ENCODE data around the gene ARRDC2. TPM values are rescaled to one million over a fixed set of nuclear protein-coding genes. Genes with fewer than 3 reads are reported as not detected.

ARRDC2 gene
- total RNA-seq, 4 donors from 2014 or later = 127 to 180 (median 177) TPM

DNA sequence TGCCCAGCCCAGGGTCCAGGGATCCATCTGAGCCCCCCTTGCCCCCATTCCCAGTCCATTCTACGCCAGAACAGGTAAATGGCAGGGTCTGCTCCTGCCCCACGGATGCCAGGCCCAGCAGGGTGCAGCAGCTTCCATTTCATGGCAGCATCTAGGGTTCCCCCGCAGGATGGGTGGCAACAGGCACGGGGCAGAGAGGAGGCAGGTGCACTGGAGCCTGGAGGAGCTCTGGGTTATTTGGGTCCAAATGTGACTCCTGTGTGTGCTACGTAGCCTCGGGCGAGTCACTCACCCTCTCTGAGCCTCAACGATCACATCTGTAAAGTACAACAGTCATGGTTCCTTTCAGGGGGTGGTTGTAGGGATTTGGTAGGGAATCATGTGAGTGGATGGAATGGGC, 51.3 kb downstream of the ARRDC2 start:
- H3K27me3 ChIP-seq = no peaks in the 10 kb centered on the region
- TF ChIP-seq, protein P1, sequence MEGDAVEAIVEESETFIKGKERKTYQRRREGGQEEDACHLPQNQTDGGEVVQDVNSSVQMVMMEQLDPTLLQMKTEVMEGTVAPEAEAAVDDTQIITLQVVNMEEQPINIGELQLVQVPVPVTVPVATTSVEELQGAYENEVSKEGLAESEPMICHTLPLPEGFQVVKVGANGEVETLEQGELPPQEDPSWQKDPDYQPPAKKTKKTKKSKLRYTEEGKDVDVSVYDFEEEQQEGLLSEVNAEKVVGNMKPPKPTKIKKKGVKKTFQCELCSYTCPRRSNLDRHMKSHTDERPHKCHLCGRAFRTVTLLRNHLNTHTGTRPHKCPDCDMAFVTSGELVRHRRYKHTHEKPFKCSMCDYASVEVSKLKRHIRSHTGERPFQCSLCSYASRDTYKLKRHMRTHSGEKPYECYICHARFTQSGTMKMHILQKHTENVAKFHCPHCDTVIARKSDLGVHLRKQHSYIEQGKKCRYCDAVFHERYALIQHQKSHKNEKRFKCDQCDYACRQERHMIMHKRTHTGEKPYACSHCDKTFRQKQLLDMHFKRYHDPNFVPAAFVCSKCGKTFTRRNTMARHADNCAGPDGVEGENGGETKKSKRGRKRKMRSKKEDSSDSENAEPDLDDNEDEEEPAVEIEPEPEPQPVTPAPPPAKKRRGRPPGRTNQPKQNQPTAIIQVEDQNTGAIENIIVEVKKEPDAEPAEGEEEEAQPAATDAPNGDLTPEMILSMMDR (IDR thresholded peaks at IDR 0.05) = no peak
- TF ChIP-seq POLR2A (IDR thresholded peaks at IDR 0.05) (no peak), EP300 (IDR thresholded peaks at IDR 0.05) (no peak)
- no peak overlapping the region for H3K27ac ChIP-seq
- peaks cover 0 to 15% (median 5%) of the 10 kb centered on the region in 4 donors for H3K4me1 ChIP-seq
- no peak overlapping the region for H3K4me3 ChIP-seq
- no peak for DNase-seq (ENCODE audit: low spot score in 2 of 2)
- WGBS, 2 donors = 68 to 72% methylated on average over 8 of the region's 8 CpGs
- no peaks in the 10 kb centered on the region for H3K9me3 ChIP-seq
- H3K36me3 ChIP-seq = no peaks in the 10 kb centered on the region

DNA sequence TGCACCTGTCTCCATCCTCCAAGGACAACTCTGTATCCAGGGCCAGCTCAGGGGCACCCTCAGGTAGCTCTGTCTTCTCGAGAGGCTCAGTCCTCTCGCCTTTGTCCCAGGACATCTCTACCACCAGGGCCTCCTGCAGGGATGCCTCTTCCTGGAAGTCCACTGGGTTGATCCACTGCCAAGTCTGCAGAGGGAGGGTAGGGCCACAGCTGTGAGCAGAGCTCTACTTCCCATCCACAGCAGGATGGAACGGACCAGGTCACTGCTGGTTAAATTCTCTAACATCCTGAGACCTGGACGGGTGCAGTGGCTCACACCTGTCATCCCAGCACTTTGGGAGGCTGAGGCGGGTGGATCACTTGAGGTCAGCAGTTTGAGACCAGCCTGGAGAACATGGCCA, 51.9 kb downstream of the ARRDC2 start:
- Histone ChIP-seq H3K4me1 (peaks cover 0 to 15% (median 5%) of the 10 kb centered on the region in 4 donors), H3K9me3 (no peaks in the 10 kb centered on the region), H3K4me3 (no peak overlapping the region), H3K27me3 (no peaks in the 10 kb centered on the region), H3K27ac (no peak overlapping the region), H3K36me3 (no peaks in the 10 kb centered on the region)
- no peak for DNase-seq (ENCODE audit: low spot score in 2 of 2)
- WGBS, 2 donors = 80 to 90% methylated on average over 4 to 5 of the region's 5 CpGs
- TF ChIP-seq POLR2A (IDR thresholded peaks at IDR 0.05) (no peak), EP300 (IDR thresholded peaks at IDR 0.05) (no peak)
- TF ChIP-seq, protein P1 (IDR thresholded peaks at IDR 0.05) = no peak

DNA sequence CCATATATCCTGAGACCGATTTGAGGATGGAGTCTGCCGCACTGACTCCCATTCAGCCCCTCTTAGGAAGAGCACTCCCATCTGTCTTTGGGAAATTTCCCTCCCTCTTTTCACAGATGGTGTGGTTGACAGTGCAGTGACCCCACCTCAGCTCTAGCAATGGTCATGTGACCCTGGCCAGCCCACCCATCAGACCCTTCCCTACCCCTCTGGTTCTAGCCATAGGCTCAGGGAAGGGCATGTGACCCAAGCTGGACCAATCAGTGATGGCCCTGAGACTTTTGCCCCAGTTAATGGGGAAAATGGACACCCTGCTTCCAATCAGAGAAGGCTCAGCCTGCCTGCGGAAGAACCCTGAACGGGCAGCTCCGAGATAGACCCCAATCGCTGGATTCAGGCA, 52.5 kb downstream of the ARRDC2 start:
- 78 to 86% methylated on average over 6 of the region's 6 CpGs for WGBS, 2 donors
- TF ChIP-seq POLR2A (IDR thresholded peaks at IDR 0.05) = no peak
- H3K4me1 ChIP-seq = peaks cover 0 to 15% (median 5%) of the 10 kb centered on the region in 4 donors
- H3K27me3 ChIP-seq = no peaks in the 10 kb centered on the region
- no peak overlapping the region for H3K27ac ChIP-seq
- DNase-seq (ENCODE audit: low spot score in 2 of 2) = no peak
- H3K36me3 ChIP-seq = no peaks in the 10 kb centered on the region
- no peaks in the 10 kb centered on the region for H3K9me3 ChIP-seq
- no peak overlapping the region for H3K4me3 ChIP-seq

DNA sequence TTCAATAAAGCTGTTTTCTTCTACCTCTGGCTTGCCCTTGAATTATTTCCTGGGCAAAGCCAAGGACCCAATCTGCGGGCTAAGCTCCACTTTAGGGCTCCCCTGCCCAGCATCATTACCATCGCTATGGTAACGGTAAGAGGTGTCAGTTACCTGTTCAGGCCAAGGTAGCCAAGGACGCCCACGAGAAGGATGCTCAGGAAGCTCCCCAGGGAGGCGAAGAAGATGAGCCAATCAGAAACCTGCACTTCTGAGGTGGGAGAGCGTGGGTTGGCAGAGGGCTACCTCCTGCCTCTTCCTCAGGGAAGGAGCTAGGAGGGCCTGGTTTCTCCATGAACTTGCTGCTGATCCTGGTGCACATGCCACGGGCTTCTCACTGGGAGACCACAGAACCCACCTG, 54.1 kb downstream of the ARRDC2 start:
- H3K27ac ChIP-seq = no peak overlapping the region
- no peaks in the 10 kb centered on the region for H3K36me3 ChIP-seq
- H3K9me3 ChIP-seq = no peaks in the 10 kb centered on the region
- H3K4me1 ChIP-seq = peaks cover 0 to 15% (median 5%) of the 10 kb centered on the region in 4 donors
- 49 to 63% methylated on average over 8 of the region's 8 CpGs for WGBS, 2 donors
- no peak overlapping the region for H3K4me3 ChIP-seq
- no peak for DNase-seq (ENCODE audit: low spot score in 2 of 2)
- no peaks in the 10 kb centered on the region for H3K27me3 ChIP-seq
- no peak for TF ChIP-seq EP300 (IDR thresholded peaks at IDR 0.05)
- TF ChIP-seq, protein P1 (IDR thresholded peaks at IDR 0.05) = no peak
- TF ChIP-seq POLR2A (IDR thresholded peaks at IDR 0.05) = no peak

DNA sequence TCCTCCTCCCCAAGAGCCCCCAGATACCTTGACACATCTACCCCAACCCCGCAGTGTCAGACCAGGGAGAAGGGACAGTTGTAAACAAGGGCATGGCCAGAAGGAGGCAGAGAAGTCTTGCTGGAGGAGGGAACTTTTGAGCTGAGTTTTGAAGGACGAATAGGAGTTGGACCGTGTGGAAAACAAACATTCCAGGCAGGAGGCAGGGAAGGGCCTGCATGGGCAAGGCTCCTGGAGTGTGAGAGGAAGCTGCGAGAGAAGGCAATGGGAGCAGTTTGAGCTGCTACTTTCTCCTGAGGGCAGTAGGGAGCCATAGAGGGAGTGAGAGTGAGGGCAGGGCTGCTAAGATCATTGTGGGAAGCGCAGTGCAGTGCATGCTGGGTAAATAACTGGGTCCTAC, 55.5 kb downstream of the ARRDC2 start:
- TF ChIP-seq, protein P1 (IDR thresholded peaks at IDR 0.05) = no peak
- TF ChIP-seq EP300 (IDR thresholded peaks at IDR 0.05) = no peak
- no peak for TF ChIP-seq POLR2A (IDR thresholded peaks at IDR 0.05)
- H3K27me3 ChIP-seq = no peaks in the 10 kb centered on the region
- WGBS, 2 donors = 74 to 88% methylated on average over 5 of the region's 5 CpGs
- no peak overlapping the region for H3K4me3 ChIP-seq
- no peaks in the 10 kb centered on the region for H3K36me3 ChIP-seq
- no peaks in the 10 kb centered on the region for H3K9me3 ChIP-seq
- H3K4me1 ChIP-seq = peaks cover 0 to 4% (median 2%) of the 10 kb centered on the region in 4 donors
- no peak for DNase-seq (ENCODE audit: low spot score in 2 of 2)
- H3K27ac ChIP-seq = no peak overlapping the region

Small RNA genes lying within 50 kb of the gene (small RNA-seq; reads per million reads assigned to genes)
- gene RNA5SP468 = not detected

Other genes with a start within 250 kb of the ARRDC2 start
- gene B3GNT3, start 213.0 kb upstream of the ARRDC2 start, total RNA-seq = 1 to 10 TPM in 1 of 4 donors, under 1 TPM in 2, not detected in 1; 0.20 to 2.4 (median 0.44) TPM
- not detected for gene INSL3, start 186.7 kb upstream of the ARRDC2 start, total RNA-seq
- gene JAK3, start 160.2 kb upstream of the ARRDC2 start, total RNA-seq = 10 to 100 TPM in 2 of 4 donors, 1 to 10 TPM in 2; 1.9 to 18.0 (median 8.3) TPM
- gene RPL18A, start 148.3 kb upstream of the ARRDC2 start, total RNA-seq = 1,000 to 10,000 TPM; 1,544 to 1,849 (median 1,738) TPM
- gene SLC5A5, start 136.2 kb upstream of the ARRDC2 start, total RNA-seq = not detected
- 10 to 100 TPM; 29.3 to 69.0 (median 33.9) TPM for gene CCDC124, start 75.2 kb upstream of the ARRDC2 start, total RNA-seq
- gene KCNN1, start 41.1 kb upstream of the ARRDC2 start, total RNA-seq = under 1 TPM in 1 of 4 donors, not detected in 3; under 0.01 TPM
- 1 to 10 TPM; 1.0 to 4.8 (median 1.9) TPM for gene IL12RB1, start 78.8 kb downstream of the ARRDC2 start, total RNA-seq
- gene MAST3, start 89.6 kb downstream of the ARRDC2 start, total RNA-seq = 10 to 100 TPM in 2 of 4 donors, 1 to 10 TPM in 2; 7.6 to 19.8 (median 10.0) TPM
- 10 to 100 TPM; 12.2 to 38.1 (median 15.7) TPM for gene PIK3R2, start 145.0 kb downstream of the ARRDC2 start, total RNA-seq
- 100 to 1,000 TPM in 1 of 4 donors, 10 to 100 TPM in 3; 19.0 to 101 (median 29.4) TPM for gene IFI30, start 165.6 kb downstream of the ARRDC2 start, total RNA-seq
- 10 to 100 TPM; 11.1 to 19.0 (median 15.5) TPM for gene MPV17L2, start 185.0 kb downstream of the ARRDC2 start, total RNA-seq
- gene RAB3A, start 195.9 kb downstream of the ARRDC2 start, total RNA-seq = 1 to 10 TPM in 3 of 4 donors, not detected in 1; 1.5 to 5.1 (median 3.9) TPM
- under 1 TPM in 3 of 4 donors, not detected in 1; under 0.01 to 0.60 (median 0.59) TPM for gene PDE4C, start 218.3 kb downstream of the ARRDC2 start, total RNA-seq

Measured in tibial nerve (tissue), 4 donors.